GM13976 (cell line): ENCODE results near the gene TMEM196.

Experiments
- DNase-seq: peaks from one replicate; pipeline ENCODE4 v3.0.0; 2012; ENCODE audit warnings: low spot score
- in situ Hi-C: fragments of 300-500 bp; cut with MboI; formaldehyde crosslinking; loops from one replicate; pipeline ENCODE4 v1.12.0; 2022; ENCODE audit warnings: low sequenced_read_pairs, mixed read lengths, inconsistent platforms; ENCODE audit not compliant: unreplicated experiment
- TF ChIP-seq, protein P1 (sequence below): IDR thresholded peaks from 2 replicates; pipeline ENCODE4 v1.5.1; 2012; ENCODE audit warnings: borderline replicate concordance, mild to moderate bottlenecking; ENCODE audit not compliant: insufficient read depth; ENCODE audit errors: extremely low read depth, missing control alignments, control extremely low read depth

The TMEM196 gene

GRCh38 chr7:19681596-19681995, 91.8 kb downstream of the TMEM196 start:
- in situ Hi-C loops, result no loop called here
- TF ChIP-seq, protein P1, sequence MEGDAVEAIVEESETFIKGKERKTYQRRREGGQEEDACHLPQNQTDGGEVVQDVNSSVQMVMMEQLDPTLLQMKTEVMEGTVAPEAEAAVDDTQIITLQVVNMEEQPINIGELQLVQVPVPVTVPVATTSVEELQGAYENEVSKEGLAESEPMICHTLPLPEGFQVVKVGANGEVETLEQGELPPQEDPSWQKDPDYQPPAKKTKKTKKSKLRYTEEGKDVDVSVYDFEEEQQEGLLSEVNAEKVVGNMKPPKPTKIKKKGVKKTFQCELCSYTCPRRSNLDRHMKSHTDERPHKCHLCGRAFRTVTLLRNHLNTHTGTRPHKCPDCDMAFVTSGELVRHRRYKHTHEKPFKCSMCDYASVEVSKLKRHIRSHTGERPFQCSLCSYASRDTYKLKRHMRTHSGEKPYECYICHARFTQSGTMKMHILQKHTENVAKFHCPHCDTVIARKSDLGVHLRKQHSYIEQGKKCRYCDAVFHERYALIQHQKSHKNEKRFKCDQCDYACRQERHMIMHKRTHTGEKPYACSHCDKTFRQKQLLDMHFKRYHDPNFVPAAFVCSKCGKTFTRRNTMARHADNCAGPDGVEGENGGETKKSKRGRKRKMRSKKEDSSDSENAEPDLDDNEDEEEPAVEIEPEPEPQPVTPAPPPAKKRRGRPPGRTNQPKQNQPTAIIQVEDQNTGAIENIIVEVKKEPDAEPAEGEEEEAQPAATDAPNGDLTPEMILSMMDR, result no peak
- DNase-seq, result no peak

- DNase-seq, result no peak
- in situ Hi-C loops, result no loop called here
- TF ChIP-seq, protein P1, result no peak
These were observed 96.2 kb downstream of the TMEM196 start for GRCh38 chr7:19677180-19677579.

DNA sequence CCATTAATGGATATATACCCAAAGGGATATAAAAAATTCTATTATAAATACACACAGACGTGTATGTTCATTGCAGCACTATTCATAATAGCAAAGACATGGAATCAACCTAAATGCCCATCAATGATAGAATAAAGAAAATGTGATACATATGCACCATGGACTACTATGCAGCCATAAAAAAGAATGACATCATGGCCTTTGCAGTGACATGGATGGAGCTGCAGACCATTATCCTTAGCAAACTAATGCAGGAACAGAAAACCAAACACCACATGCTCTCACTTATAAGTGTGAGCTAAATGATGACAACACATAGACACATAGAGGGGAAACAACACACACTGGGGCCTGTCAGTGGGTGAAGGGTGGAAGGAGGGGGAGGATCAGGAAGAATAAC, 97.6 kb downstream of the TMEM196 start:
- TF ChIP-seq, protein P1, result no peak
- DNase-seq, result no peak
- in situ Hi-C loops, result no loop called here

DNA sequence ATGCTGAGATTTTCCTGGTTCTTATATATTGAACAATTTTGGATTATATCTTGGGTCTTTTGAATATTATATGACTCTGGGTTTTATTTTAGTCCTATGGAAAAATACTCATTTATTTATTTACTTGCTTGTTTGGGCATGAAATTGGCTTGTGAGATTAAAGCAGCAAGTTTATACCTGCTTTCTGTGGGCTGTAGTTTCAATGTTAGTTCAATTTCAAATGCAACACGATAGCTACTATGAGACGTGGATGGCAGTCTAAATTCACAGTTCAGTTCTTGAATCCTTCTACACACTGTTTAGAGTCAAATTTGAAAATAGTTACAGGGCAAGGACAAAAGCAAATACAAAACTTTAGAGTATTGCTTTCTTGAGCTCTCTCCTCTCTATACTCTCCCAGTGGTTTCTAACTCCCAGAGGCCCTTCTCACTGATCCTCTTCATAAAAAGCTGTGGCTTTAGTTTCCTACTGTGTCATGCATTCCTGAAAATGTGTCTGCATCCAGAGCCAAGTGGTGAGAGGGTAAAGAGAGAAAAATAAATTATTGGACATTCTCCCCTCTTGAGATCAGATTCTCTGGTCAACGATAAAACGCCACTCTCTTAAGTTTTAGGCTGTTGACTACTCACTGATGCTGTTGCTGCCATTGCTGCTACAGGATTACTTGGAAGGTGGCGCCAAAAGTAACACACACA, 99.0 kb downstream of the TMEM196 start:
- no peak for DNase-seq
- TF ChIP-seq, protein P1, result no peak
- in situ Hi-C loops, result loop anchor here (25.0 kb wide), 2 partner anchors 562 to 1312 kb away; partner anchors contain the start of gene TWIST1

GRCh38 chr7:19670806-19671205, 102.6 kb downstream of the TMEM196 start:
- in situ Hi-C loops, result loop anchor here (25.0 kb wide), 2 partner anchors 559 to 1309 kb away; partner anchors contain the start of gene TWIST1
- TF ChIP-seq, protein P1, result no peak
- DNase-seq, result no peak
